ENCODE measurements around the gene PADI3.

The PADI3 gene

GRCh38 chr1:17248781-17249180 is at the start of gene PADI3:
TSS of gene PADI3 (plus strand) at chr1:17249098. CDS start at chr1:17249138, 40 bp downstream.
- no peak for DNase-seq

- DNase-seq, result no peak
These were observed 49.4 kb upstream of the PADI3 start for GRCh38 chr1:17199267-17200044.

- DNase-seq, result no peak
These were observed 48.7 kb upstream of the PADI3 start for GRCh38 chr1:17200246-17200645.

- DNase-seq, result no peak
These were observed 48.1 kb upstream of the PADI3 start for GRCh38 chr1:17200756-17201155.

GRCh38 chr1:17201201-17202021 is 47.5 kb upstream of the PADI3 start:
- DNase-seq, result no peak

- DNase-seq, result no peak
These were observed 44.1 kb upstream of the PADI3 start, which contains the start of gene PADI1 for GRCh38 chr1:17204546-17205440. TSS of gene PADI1 (plus strand) at chr1:17205128. CDS start at chr1:17205218, 90 bp downstream.

GRCh38 chr1:17205652-17206051 is 43.2 kb upstream of the PADI3 start:
- no peak for DNase-seq

- no peak for DNase-seq
These were observed 42.7 kb upstream of the PADI3 start for GRCh38 chr1:17206196-17206595.

- DNase-seq, result no peak
These were observed 41.9 kb upstream of the PADI3 start for GRCh38 chr1:17207046-17207445.

GRCh38 chr1:17207540-17207939 is 41.4 kb upstream of the PADI3 start:
- DNase-seq, result no peak

- DNase-seq, result peak; percentile 18 to 22
These were observed 40.9 kb upstream of the PADI3 start for GRCh38 chr1:17207966-17208418.

GRCh38 chr1:17208546-17208945 is 40.4 kb upstream of the PADI3 start:
- no peak for DNase-seq

- no peak for DNase-seq
These were observed 39.5 kb upstream of the PADI3 start for GRCh38 chr1:17209430-17209829.

- no peak for DNase-seq
These were observed 38.7 kb upstream of the PADI3 start for GRCh38 chr1:17210176-17210575.

GRCh38 chr1:17211377-17211776 is 37.5 kb upstream of the PADI3 start:
- no peak for DNase-seq

GRCh38 chr1:17212009-17212408 is 36.9 kb upstream of the PADI3 start:
- no peak for DNase-seq

- peak; percentile 39 to 44 for DNase-seq
These were observed 36.3 kb upstream of the PADI3 start for GRCh38 chr1:17212487-17213121.

GRCh38 chr1:17213148-17213781 is 35.6 kb upstream of the PADI3 start:
- no peak for DNase-seq

- no peak for DNase-seq
These were observed 35.1 kb upstream of the PADI3 start for GRCh38 chr1:17213782-17214148.

GRCh38 chr1:17214876-17215544 is 33.9 kb upstream of the PADI3 start:
- no peak for DNase-seq

- no peak for DNase-seq
These were observed 33.4 kb upstream of the PADI3 start for GRCh38 chr1:17215545-17215890.

Data from activated CD4-positive, alpha-beta T cell treated with anti-CD3 and anti-CD28 coated beads, Interleukin-2, amount 50 U/mL, for 4 hours (primary cell).